ENCODE results near the gene AQP3. TPM values are rescaled to one million over a fixed set of nuclear protein-coding genes. Genes with fewer than 3 reads are reported as not detected.
"Not testable (repeated sequence)": the region's sequence is repeated elsewhere in the genome, so short reads cannot be mapped to it uniquely, and the experiment has no call there.

Gene AQP3
- total RNA-seq, 1 experiment from 2014 or later: 5.5 TPM

- H3K4me3 ChIP-seq (replicated peaks in 1 of 2; ENCODE audit: low read depth in 1 of 2, low read length in 2 of 2): no peak overlapping the region
- POLR2A ChIA-PET: no interaction called here
- H3K4me1 ChIP-seq (ENCODE audit: control insufficient read depth in 1 of 2, insufficient read depth in 2 of 2, low read length in 2 of 2): peaks cover 52 to 81% of the 10 kb centered on the region in 2 experiments
- no peak overlapping the region for H3K27ac ChIP-seq (ENCODE audit: low read depth, low read length)
- no peaks in the 10 kb centered on the region for H3K9me2 ChIP-seq (ENCODE audit: insufficient read depth)
- RAD21 ChIA-PET (ENCODE audit: low non-redundant PET in 1 of 2, low total read pairs in 2 of 2, uncharacterized antibody in 2 of 2, unreplicated experiment in 2 of 2): no interaction called here
- no TSS peak for BruUV-seq (replicated peaks)
- H3K9me3 ChIP-seq (ENCODE audit: control insufficient read depth in 1 of 2, insufficient read depth in 1 of 2, low read depth in 1 of 2, low read length in 2 of 2): no peaks in the 10 kb centered on the region
- CTCF ChIA-PET: interaction anchor here (1.0 kb wide), 1 partner anchor 11 kb away, joined by 3 read pairs; no protein-coding TSS in a partner anchor
- intact Hi-C loops (cut with micrococcal nuclease): no loop called here
- ATAC-seq: no peak
- H4K20me1 ChIP-seq (ENCODE audit: insufficient read depth): no peaks in the 10 kb centered on the region
- H2AFZ ChIP-seq (ENCODE audit: low read depth, low read length, poor library complexity, severe bottlenecking): no peak overlapping the region
- no peaks in the 10 kb centered on the region for H3K27me3 ChIP-seq (ENCODE audit: insufficient read depth, low read length)
- H3K4me2 ChIP-seq (ENCODE audit: low read length): no peak overlapping the region
- TF ChIP-seq JUND (IDR thresholded peaks at IDR 0.05): no peak
- no peak overlapping the region for H3K9ac ChIP-seq (ENCODE audit: low read length)
- H3K79me2 ChIP-seq (ENCODE audit: insufficient read depth, low read length): no peaks in the 10 kb centered on the region
- no peaks in the 10 kb centered on the region for H3K36me3 ChIP-seq (ENCODE audit: control insufficient read depth in 1 of 2, insufficient read depth in 2 of 2, low read length in 2 of 2)
- no peak for DNase-seq (ENCODE audit: low read depth, low spot score)
These were observed 8.6 kb upstream of the AQP3 start for GRCh38 chr9:33455945-33456344.

- H3K9me3 ChIP-seq (ENCODE audit: control insufficient read depth in 1 of 2, insufficient read depth in 1 of 2, low read depth in 1 of 2, low read length in 2 of 2); H3K27ac ChIP-seq (ENCODE audit: low read depth, low read length); intact Hi-C loops (cut with micrococcal nuclease); H3K4me2 ChIP-seq (ENCODE audit: low read length); H3K36me3 ChIP-seq (ENCODE audit: control insufficient read depth in 1 of 2, insufficient read depth in 2 of 2, low read length in 2 of 2); H2AFZ ChIP-seq (ENCODE audit: low read depth, low read length, poor library complexity, severe bottlenecking); BruUV-seq (replicated peaks); H3K27me3 ChIP-seq (ENCODE audit: insufficient read depth, low read length); H4K20me1 ChIP-seq (ENCODE audit: insufficient read depth); H3K9me2 ChIP-seq (ENCODE audit: insufficient read depth); H3K9ac ChIP-seq (ENCODE audit: low read length); ATAC-seq; H3K4me3 ChIP-seq (replicated peaks in 1 of 2; ENCODE audit: low read depth in 1 of 2, low read length in 2 of 2); POLR2A ChIA-PET; H3K79me2 ChIP-seq (ENCODE audit: insufficient read depth, low read length); DNase-seq (ENCODE audit: low read depth, low spot score): not testable (repeated sequence)
- ChIA-PET RAD21 (ENCODE audit: low non-redundant PET in 1 of 2, low total read pairs in 2 of 2, uncharacterized antibody in 2 of 2, unreplicated experiment in 2 of 2) (interaction anchor here in 1 of 2 experiments (0.7 kb wide), 1 partner anchor 18 kb away, joined by 3 read pairs; the partner anchor contains the start of gene NOL6), CTCF (interaction anchor here (1.0 kb wide), 1 partner anchor 12 kb away, joined by 3 read pairs; no protein-coding TSS in a partner anchor)
- H3K4me1 ChIP-seq (ENCODE audit: control insufficient read depth in 1 of 2, insufficient read depth in 2 of 2, low read length in 2 of 2): peaks cover 52 to 81% of the 10 kb centered on the region in 2 experiments
These were observed 8.1 kb upstream of the AQP3 start for GRCh38 chr9:33455456-33455855.

GRCh38 chr9:33454661-33455026 lies 7.3 kb upstream of the AQP3 start:
- H3K27ac ChIP-seq (ENCODE audit: low read depth, low read length); RAD21 ChIA-PET (ENCODE audit: low non-redundant PET in 1 of 2, low total read pairs in 2 of 2, uncharacterized antibody in 2 of 2, unreplicated experiment in 2 of 2); H3K4me3 ChIP-seq (replicated peaks in 1 of 2; ENCODE audit: low read depth in 1 of 2, low read length in 2 of 2); H3K36me3 ChIP-seq (ENCODE audit: control insufficient read depth in 1 of 2, insufficient read depth in 2 of 2, low read length in 2 of 2); ATAC-seq; H2AFZ ChIP-seq (ENCODE audit: low read depth, low read length, poor library complexity, severe bottlenecking); H3K27me3 ChIP-seq (ENCODE audit: insufficient read depth, low read length); H4K20me1 ChIP-seq (ENCODE audit: insufficient read depth); H3K9me2 ChIP-seq (ENCODE audit: insufficient read depth); DNase-seq (ENCODE audit: low read depth, low spot score); H3K9ac ChIP-seq (ENCODE audit: low read length); BruUV-seq (replicated peaks); H3K79me2 ChIP-seq (ENCODE audit: insufficient read depth, low read length); H3K9me3 ChIP-seq (ENCODE audit: control insufficient read depth in 1 of 2, insufficient read depth in 1 of 2, low read depth in 1 of 2, low read length in 2 of 2); intact Hi-C loops (cut with micrococcal nuclease): not testable (repeated sequence)
- peaks cover 52 to 73% of the 10 kb centered on the region in 2 experiments for H3K4me1 ChIP-seq (ENCODE audit: control insufficient read depth in 1 of 2, insufficient read depth in 2 of 2, low read length in 2 of 2)
- H3K4me2 ChIP-seq (ENCODE audit: low read length): peak overlapping the region; percentile 65
- ChIA-PET CTCF (interaction anchor here (1.1 to 3.1 kb wide), 2 partner anchors 12 to 19 kb away, joined by 3 to 29 read pairs; partner anchors contain the start of gene NOL6), POLR2A (interaction anchor here (2.4 kb wide), 1 partner anchor 19 kb away, joined by 9 read pairs; the partner anchor contains the start of gene NOL6)
